GM23338 (cell line): Measurements from ENCODE around the gene CHST11. TPM values are rescaled to one million over a fixed set of nuclear protein-coding genes. Genes with fewer than 3 reads are reported as not detected.

ENCODE experiments used
- ATAC-seq: fragments of 200-7000 bp; cut with Tn5 transposase; 3 replicates; pipeline ENCODE4 v1.9.1; 2020
- DNase-seq: peaks from one replicate; pipeline ENCODE4 v3.0.0-alpha.2; 2015; ENCODE audit warnings: low spot score
- H2AFZ ChIP-seq: fragments of 200-600 bp; sonication (generic); 2 replicates; pipeline ENCODE4 v1.8.0; 2016; ENCODE audit warnings: antibody characterized with exemption, mild to moderate bottlenecking, moderate library complexity
- H3F3A ChIP-seq: fragments of 200-600 bp; sonication (generic); replicated peaks from 2 replicates; pipeline ENCODE4 v1.8.0; 2017; ENCODE audit warnings: antibody characterized with exemption, mixed run types, low read depth
- H3K27ac ChIP-seq: fragments of 200-600 bp; sonication (generic); 2 replicates; pipeline ENCODE4 v1.6.1; 2016; ENCODE audit warnings: low read depth
- H3K27me3 ChIP-seq: fragments of 200-600 bp; sonication (generic); 2 replicates; pipeline ENCODE4 v1.8.0; 2016; ENCODE audit warnings: mild to moderate bottlenecking, mixed run types, moderate library complexity; ENCODE audit not compliant: insufficient read depth
- H3K36me3 ChIP-seq: fragments of 200-600 bp; sonication (generic); 2 replicates; pipeline ENCODE4 v1.8.0; 2016; ENCODE audit warnings: mild to moderate bottlenecking; ENCODE audit not compliant: insufficient read depth
- H3K4me1 ChIP-seq: fragments of 200-600 bp; sonication (generic); 2 replicates; pipeline ENCODE4 v1.8.0; 2016; ENCODE audit warnings: mild to moderate bottlenecking, moderate library complexity; ENCODE audit not compliant: insufficient read depth
- H3K4me2 ChIP-seq: fragments of 200-600 bp; sonication (generic); 2 replicates; pipeline ENCODE4 v1.7.1; 2017; ENCODE audit warnings: mixed run types
- H3K4me3 ChIP-seq: fragments of 200-600 bp; sonication (generic); 2 replicates; pipeline ENCODE4 v1.6.1; 2016; ENCODE audit warnings: mixed run types
- H3K79me2 ChIP-seq: fragments of 200-600 bp; sonication (generic); replicated peaks from 2 replicates; pipeline ENCODE4 v1.8.0; 2017; ENCODE audit warnings: mild to moderate bottlenecking; ENCODE audit not compliant: insufficient read depth
- H3K9me2 ChIP-seq: fragments of 200-600 bp; sonication (generic); 2 replicates; pipeline ENCODE4 v1.8.0; 2017; ENCODE audit not compliant: insufficient read depth
- H4K20me1 ChIP-seq: fragments of 200-600 bp; sonication (generic); replicated peaks from 2 replicates; pipeline ENCODE4 v1.8.0; 2017; ENCODE audit warnings: mild to moderate bottlenecking; ENCODE audit not compliant: insufficient read depth
- H3K27ac Mint-ChIP-seq: 2 replicates; pipeline ENCODE4 v1.8.0; 2020; ENCODE audit warnings: inconsistent platforms, mild to moderate bottlenecking, moderate library complexity, mixed read lengths
- H3K27me3 Mint-ChIP-seq: 3 replicates; pipeline ENCODE4 v1.8.0; 2022; ENCODE audit warnings: low read depth, mild to moderate bottlenecking, moderate library complexity, mixed read lengths, inconsistent platforms; ENCODE audit not compliant: insufficient read depth, poor library complexity
- H3K36me3 Mint-ChIP-seq: 3 replicates; pipeline ENCODE4 v1.8.0; 2021; ENCODE audit warnings: low read depth, mild to moderate bottlenecking, inconsistent platforms, moderate library complexity, mixed read lengths
- H3K4me1 Mint-ChIP-seq: 3 replicates; pipeline ENCODE4 v1.8.0; 2020; ENCODE audit warnings: mild to moderate bottlenecking, inconsistent platforms, mixed read lengths
- H3K4me3 Mint-ChIP-seq: 3 replicates; pipeline ENCODE4 v1.8.0; 2021; ENCODE audit warnings: moderate library complexity, mild to moderate bottlenecking, inconsistent platforms, mixed read lengths
- H3K9me3 Mint-ChIP-seq: 3 replicates; pipeline ENCODE4 v1.8.0; 2020; ENCODE audit warnings: moderate library complexity, mild to moderate bottlenecking, inconsistent platforms, mixed read lengths
- CREB1 ChIP-seq: fragments of 250-450 bp; sonication (Bioruptor Pico); IDR thresholded peaks from 2 replicates; pipeline ENCODE4 v1.5.0; 2020; ENCODE audit warnings: low read depth, mild to moderate bottlenecking, moderate library complexity
- EZH2 ChIP-seq: fragments of 200-600 bp; sonication (generic); IDR thresholded peaks from one replicate; pipeline ENCODE4 v1.8.0; 2017; ENCODE audit warnings: antibody characterized with exemption, mild to moderate bottlenecking, low read depth; ENCODE audit not compliant: unreplicated experiment
- EZH2phosphoT487 ChIP-seq: fragments of 200-600 bp; sonication (generic); IDR thresholded peaks from one replicate; pipeline ENCODE4 v1.8.1; 2018; ENCODE audit warnings: antibody characterized with exemption; ENCODE audit not compliant: unreplicated experiment
- JUNB ChIP-seq: IDR thresholded peaks from one replicate; pipeline ENCODE4 v1.6.1; 2016; ENCODE audit warnings: antibody characterized with exemption; ENCODE audit not compliant: unreplicated experiment
- STAT1 ChIP-seq: IDR thresholded peaks from one replicate; pipeline ENCODE4 v1.6.1; 2016; ENCODE audit warnings: antibody characterized with exemption; ENCODE audit not compliant: unreplicated experiment
- ZNF114 ChIP-seq: fragments of 250-450 bp; sonication (Bioruptor Pico); IDR thresholded peaks from 2 replicates; pipeline ENCODE4 v1.5.0; 2020; ENCODE audit warnings: mild to moderate bottlenecking, moderate library complexity
- ZNF331 ChIP-seq: fragments of 250-450 bp; sonication (Bioruptor Pico); IDR thresholded peaks from 2 replicates; pipeline ENCODE4 v1.5.0; 2020; ENCODE audit warnings: low read depth, mild to moderate bottlenecking, moderate library complexity
- polyA plus RNA-seq: library from polyadenylated mRNA; unstranded; fragments of >200 nt; fragmentation: Nextera tagmentation; extraction: Ambion mirVana; gene quantifications from 2 replicates; pipeline ENCODE4 v1.2.1, GENCODE V29; 2016
- total RNA-seq: library from RNA; depleted of rRNA; stranded (reverse); fragments of >200 nt; shearing (Covaris generic); gene quantifications from 2 replicates; pipeline ENCODE4 v1.2.3, GENCODE V29; 2014
- TF ChIP-seq, protein P1 (sequence below), 2 experiments: fragments of 200-600 bp in 1 of 2; sonication (generic) in 1 of 2; conservative IDR thresholded peaks; 2 replicates each; pipeline versions ENCODE4 v1.5.1 to v1.6.1; 2016 to 2017; ENCODE audit warnings: antibody characterized with exemption in 2 of 2, low read depth in 2 of 2, mild to moderate bottlenecking in 2 of 2, moderate library complexity in 1 of 2
- TF ChIP-seq, protein P2 (sequence below): fragments of 250-450 bp; sonication (Bioruptor Pico); IDR thresholded peaks from 2 replicates; pipeline ENCODE4 v1.5.0; 2020; ENCODE audit warnings: mild to moderate bottlenecking, moderate library complexity

CHST11 gene
- total and polyA plus RNA-seq, 2 experiments from 2014 or later, result 7.7 to 25.7 TPM

DNA sequence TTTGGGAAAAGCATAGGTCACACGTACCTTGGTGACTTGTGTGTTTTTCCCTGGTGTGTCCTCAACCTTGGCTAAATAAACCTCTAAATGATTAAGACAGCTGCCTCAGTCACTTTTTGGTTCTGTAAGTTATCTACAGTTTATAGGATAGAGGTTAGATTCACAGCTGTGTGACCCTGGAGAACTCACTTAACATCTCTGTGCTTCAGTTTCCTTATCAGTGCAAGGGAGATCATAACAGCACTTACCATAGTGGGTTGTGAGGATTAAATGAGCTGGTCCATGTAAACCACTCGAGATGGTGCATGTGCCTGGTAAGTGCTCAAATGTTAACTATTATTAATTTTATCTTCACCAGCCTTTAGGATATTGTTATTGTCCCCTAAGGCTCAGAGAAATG lies 35.4 kb upstream of the CHST11 start (continued):
- TF ChIP-seq, protein P1, sequence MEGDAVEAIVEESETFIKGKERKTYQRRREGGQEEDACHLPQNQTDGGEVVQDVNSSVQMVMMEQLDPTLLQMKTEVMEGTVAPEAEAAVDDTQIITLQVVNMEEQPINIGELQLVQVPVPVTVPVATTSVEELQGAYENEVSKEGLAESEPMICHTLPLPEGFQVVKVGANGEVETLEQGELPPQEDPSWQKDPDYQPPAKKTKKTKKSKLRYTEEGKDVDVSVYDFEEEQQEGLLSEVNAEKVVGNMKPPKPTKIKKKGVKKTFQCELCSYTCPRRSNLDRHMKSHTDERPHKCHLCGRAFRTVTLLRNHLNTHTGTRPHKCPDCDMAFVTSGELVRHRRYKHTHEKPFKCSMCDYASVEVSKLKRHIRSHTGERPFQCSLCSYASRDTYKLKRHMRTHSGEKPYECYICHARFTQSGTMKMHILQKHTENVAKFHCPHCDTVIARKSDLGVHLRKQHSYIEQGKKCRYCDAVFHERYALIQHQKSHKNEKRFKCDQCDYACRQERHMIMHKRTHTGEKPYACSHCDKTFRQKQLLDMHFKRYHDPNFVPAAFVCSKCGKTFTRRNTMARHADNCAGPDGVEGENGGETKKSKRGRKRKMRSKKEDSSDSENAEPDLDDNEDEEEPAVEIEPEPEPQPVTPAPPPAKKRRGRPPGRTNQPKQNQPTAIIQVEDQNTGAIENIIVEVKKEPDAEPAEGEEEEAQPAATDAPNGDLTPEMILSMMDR (conservative IDR thresholded peaks at IDR 0.05; ENCODE audit: low read depth in 2 of 2), result no peak
- TF ChIP-seq EZH2, result no peak

DNA sequence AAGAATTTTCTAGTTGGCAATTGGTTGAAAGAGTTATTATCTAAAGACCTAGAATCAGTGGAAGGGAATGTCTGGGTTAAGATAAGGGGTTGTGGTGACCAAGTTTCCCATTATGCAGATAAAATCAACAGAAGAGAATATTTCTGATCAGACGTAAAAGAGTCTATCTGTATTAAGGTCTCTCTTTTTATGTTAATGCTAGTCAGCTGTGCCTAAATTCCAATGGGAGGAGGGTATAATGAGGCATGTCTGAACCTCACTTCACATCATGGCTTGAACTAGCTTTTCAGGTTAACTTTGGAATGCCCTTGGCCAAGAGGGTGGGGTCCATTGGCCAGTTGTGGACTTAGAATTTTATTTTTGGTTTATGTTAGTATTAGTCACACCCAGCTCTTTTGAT lies 34.3 kb upstream of the CHST11 start:
- H3K27me3 Mint-ChIP-seq, result peaks cover 2% of the 10 kb centered on the region
- Histone ChIP-seq H3K4me3 (no peak overlapping the region), H4K20me1 (no peaks in the 10 kb centered on the region), H3K36me3 (no peaks in the 10 kb centered on the region), H3K27ac (no peak overlapping the region), H3K79me2 (no peaks in the 10 kb centered on the region), H3K4me1 (no peaks in the 10 kb centered on the region), H3K4me2 (no peak overlapping the region), H3K9me2 (peaks cover 8% of the 10 kb centered on the region; the same call in 1 of the 2 replicates), H3K27me3 (no peaks in the 10 kb centered on the region), H2AFZ (no peak overlapping the region), H3F3A (no peaks in the 10 kb centered on the region)
- ATAC-seq (no peak), DNase-seq (no peak)
- peaks cover 21% of the 10 kb centered on the region for H3K9me3 Mint-ChIP-seq
- peaks cover 11% of the 10 kb centered on the region; the same call in 2 of the 3 replicates for H3K36me3 Mint-ChIP-seq
- TF ChIP-seq STAT1 (no peak), ZNF114 (CRISPR knock-in tag) (no peak), EZH2phosphoT487 (no peak)
- H3K27ac Mint-ChIP-seq, result no peak overlapping the region
- no peak overlapping the region for H3K4me3 Mint-ChIP-seq
- no peaks in the 10 kb centered on the region; the same call in 2 of the 3 replicates for H3K4me1 Mint-ChIP-seq

DNA sequence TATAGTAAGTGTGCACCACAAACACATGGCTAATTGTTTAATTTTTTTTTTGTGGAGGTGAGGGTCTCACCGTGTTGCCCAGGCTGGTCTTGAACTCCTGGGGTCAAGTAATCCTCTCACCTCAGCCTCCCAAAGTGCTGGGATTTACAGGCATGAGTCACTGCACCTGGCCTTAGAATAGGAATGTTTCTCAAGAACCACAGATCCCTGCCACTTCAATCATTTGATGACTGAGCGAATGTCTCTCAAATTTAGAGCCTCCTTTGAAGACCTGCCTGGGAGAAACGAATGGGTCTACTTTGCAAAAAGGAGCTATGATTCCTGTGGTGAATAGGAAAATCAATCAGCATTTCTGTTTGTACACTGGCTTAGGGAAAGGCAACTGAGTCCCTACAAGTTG lies 33.5 kb upstream of the CHST11 start:
- Histone ChIP-seq H3K79me2 (no peaks in the 10 kb centered on the region), H3K36me3 (no peaks in the 10 kb centered on the region), H3K4me3 (no peak overlapping the region), H2AFZ (no peak overlapping the region), H3K9me2 (peaks cover 8% of the 10 kb centered on the region; the same call in 1 of the 2 replicates), H3F3A (no peaks in the 10 kb centered on the region), H3K4me1 (no peaks in the 10 kb centered on the region), H4K20me1 (no peaks in the 10 kb centered on the region), H3K27ac (no peak overlapping the region), H3K4me2 (no peak overlapping the region), H3K27me3 (no peaks in the 10 kb centered on the region)
- ATAC-seq (no peak), DNase-seq (no peak)
- H3K27me3 Mint-ChIP-seq, result peaks cover 2% of the 10 kb centered on the region
- peaks cover 24% of the 10 kb centered on the region for H3K9me3 Mint-ChIP-seq
- H3K36me3 Mint-ChIP-seq, result peaks cover 11% of the 10 kb centered on the region; the same call in 2 of the 3 replicates
- H3K4me3 Mint-ChIP-seq, result no peak overlapping the region
- H3K4me1 Mint-ChIP-seq, result no peaks in the 10 kb centered on the region; the same call in 2 of the 3 replicates
- no peak overlapping the region for H3K27ac Mint-ChIP-seq
- TF ChIP-seq STAT1 (no peak), EZH2 (no peak), CREB1 (no peak), JUNB (no peak), ZNF331 (CRISPR knock-in tag) (no peak)
- TF ChIP-seq, protein P1 (conservative IDR thresholded peaks at IDR 0.05; ENCODE audit: low read depth in 2 of 2), result no peak
- TF ChIP-seq, protein P2, sequence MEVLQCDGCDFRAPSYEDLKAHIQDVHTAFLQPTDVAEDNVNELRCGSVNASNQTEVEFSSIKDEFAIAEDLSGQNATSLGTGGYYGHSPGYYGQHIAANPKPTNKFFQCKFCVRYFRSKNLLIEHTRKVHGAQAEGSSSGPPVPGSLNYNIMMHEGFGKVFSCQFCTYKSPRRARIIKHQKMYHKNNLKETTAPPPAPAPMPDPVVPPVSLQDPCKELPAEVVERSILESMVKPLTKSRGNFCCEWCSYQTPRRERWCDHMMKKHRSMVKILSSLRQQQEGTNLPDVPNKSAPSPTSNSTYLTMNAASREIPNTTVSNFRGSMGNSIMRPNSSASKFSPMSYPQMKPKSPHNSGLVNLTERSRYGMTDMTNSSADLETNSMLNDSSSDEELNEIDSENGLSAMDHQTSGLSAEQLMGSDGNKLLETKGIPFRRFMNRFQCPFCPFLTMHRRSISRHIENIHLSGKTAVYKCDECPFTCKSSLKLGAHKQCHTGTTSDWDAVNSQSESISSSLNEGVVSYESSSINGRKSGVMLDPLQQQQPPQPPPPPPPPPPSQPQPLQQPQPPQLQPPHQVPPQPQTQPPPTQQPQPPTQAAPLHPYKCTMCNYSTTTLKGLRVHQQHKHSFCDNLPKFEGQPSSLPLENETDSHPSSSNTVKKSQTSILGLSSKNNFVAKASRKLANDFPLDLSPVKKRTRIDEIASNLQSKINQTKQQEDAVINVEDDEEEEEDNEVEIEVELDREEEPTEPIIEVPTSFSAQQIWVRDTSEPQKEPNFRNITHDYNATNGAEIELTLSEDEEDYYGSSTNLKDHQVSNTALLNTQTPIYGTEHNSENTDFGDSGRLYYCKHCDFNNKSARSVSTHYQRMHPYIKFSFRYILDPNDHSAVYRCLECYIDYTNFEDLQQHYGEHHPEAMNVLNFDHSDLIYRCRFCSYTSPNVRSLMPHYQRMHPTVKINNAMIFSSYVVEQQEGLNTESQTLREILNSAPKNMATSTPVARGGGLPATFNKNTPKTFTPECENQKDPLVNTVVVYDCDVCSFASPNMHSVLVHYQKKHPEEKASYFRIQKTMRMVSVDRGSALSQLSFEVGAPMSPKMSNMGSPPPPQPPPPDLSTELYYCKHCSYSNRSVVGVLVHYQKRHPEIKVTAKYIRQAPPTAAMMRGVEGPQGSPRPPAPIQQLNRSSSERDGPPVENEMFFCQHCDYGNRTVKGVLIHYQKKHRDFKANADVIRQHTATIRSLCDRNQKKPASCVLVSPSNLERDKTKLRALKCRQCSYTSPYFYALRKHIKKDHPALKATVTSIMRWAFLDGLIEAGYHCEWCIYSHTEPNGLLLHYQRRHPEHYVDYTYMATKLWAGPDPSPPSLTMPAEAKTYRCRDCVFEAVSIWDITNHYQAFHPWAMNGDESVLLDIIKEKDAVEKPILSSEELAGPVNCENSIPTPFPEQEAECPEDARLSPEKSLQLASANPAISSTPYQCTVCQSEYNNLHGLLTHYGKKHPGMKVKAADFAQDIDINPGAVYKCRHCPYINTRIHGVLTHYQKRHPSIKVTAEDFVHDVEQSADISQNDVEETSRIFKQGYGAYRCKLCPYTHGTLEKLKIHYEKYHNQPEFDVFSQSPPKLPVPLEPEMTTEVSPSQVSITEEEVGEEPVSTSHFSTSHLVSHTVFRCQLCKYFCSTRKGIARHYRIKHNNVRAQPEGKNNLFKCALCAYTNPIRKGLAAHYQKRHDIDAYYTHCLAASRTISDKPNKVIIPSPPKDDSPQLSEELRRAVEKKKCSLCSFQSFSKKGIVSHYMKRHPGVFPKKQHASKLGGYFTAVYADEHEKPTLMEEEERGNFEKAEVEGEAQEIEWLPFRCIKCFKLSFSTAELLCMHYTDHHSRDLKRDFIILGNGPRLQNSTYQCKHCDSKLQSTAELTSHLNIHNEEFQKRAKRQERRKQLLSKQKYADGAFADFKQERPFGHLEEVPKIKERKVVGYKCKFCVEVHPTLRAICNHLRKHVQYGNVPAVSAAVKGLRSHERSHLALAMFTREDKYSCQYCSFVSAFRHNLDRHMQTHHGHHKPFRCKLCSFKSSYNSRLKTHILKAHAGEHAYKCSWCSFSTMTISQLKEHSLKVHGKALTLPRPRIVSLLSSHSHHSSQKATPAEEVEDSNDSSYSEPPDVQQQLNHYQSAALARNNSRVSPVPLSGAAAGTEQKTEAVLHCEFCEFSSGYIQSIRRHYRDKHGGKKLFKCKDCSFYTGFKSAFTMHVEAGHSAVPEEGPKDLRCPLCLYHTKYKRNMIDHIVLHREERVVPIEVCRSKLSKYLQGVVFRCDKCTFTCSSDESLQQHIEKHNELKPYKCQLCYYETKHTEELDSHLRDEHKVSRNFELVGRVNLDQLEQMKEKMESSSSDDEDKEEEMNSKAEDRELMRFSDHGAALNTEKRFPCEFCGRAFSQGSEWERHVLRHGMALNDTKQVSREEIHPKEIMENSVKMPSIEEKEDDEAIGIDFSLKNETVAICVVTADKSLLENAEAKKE (CRISPR knock-in tag), result no peak
